Measurements from ENCODE around the gene PLA2G4C. TPM values are rescaled to one million over a fixed set of nuclear protein-coding genes. Genes with fewer than 3 reads are reported as not detected.

The PLA2G4C gene
- total RNA-seq, 1 donor from 2014 or later: 4.0 TPM

GRCh38 chr19:48023518-48023917 is 87.1 kb downstream of the PLA2G4C start:
- DNase-seq (ENCODE audit: low spot score): no peak
- H3K9me3 Mint-ChIP-seq (ENCODE audit: low read depth): no peaks in the 10 kb centered on the region
- H3K27ac Mint-ChIP-seq (ENCODE audit: unreplicated experiment): no peak overlapping the region
- peaks cover 39% of the 10 kb centered on the region for H3K27me3 Mint-ChIP-seq (ENCODE audit: low read depth)
- peaks cover 2% of the 10 kb centered on the region for H3K36me3 Mint-ChIP-seq (ENCODE audit: low read depth)
- H3K4me3 Mint-ChIP-seq (ENCODE audit: unreplicated experiment): no peak overlapping the region
- H3K4me1 Mint-ChIP-seq (ENCODE audit: low read depth): no peaks in the 10 kb centered on the region
- TF ChIP-seq CTCF (IDR thresholded peaks at IDR 0.05): no peak

- Mint-ChIP-seq H3K9me3 (ENCODE audit: low read depth) (no peaks in the 10 kb centered on the region), H3K27ac (ENCODE audit: unreplicated experiment) (no peak overlapping the region), H3K27me3 (ENCODE audit: low read depth) (peaks cover 41% of the 10 kb centered on the region), H3K4me3 (ENCODE audit: unreplicated experiment) (no peak overlapping the region), H3K36me3 (ENCODE audit: low read depth) (peaks cover 2% of the 10 kb centered on the region), H3K4me1 (ENCODE audit: low read depth) (no peaks in the 10 kb centered on the region)
- TF ChIP-seq CTCF (IDR thresholded peaks at IDR 0.05): no peak
- DNase-seq (ENCODE audit: low spot score): no peak
These were observed 87.6 kb downstream of the PLA2G4C start for GRCh38 chr19:48023011-48023410.

GRCh38 chr19:48020686-48021085 is 89.9 kb downstream of the PLA2G4C start:
- no peak for DNase-seq (ENCODE audit: low spot score)
- H3K4me3 Mint-ChIP-seq (ENCODE audit: unreplicated experiment): no peak overlapping the region
- no peak overlapping the region for H3K27ac Mint-ChIP-seq (ENCODE audit: unreplicated experiment)
- peaks cover 2% of the 10 kb centered on the region for H3K36me3 Mint-ChIP-seq (ENCODE audit: low read depth)
- H3K27me3 Mint-ChIP-seq (ENCODE audit: low read depth): peaks cover 45% of the 10 kb centered on the region
- H3K9me3 Mint-ChIP-seq (ENCODE audit: low read depth): no peaks in the 10 kb centered on the region
- no peak for TF ChIP-seq CTCF (IDR thresholded peaks at IDR 0.05)
- no peaks in the 10 kb centered on the region for H3K4me1 Mint-ChIP-seq (ENCODE audit: low read depth)

GRCh38 chr19:48010932-48011758 is 99.5 kb downstream of the PLA2G4C start:
- Mint-ChIP-seq H3K4me3 (ENCODE audit: unreplicated experiment) (no peak overlapping the region), H3K27me3 (ENCODE audit: low read depth) (peaks cover 7% of the 10 kb centered on the region)

GRCh38 chr19:48006762-48007161 is 103.9 kb downstream of the PLA2G4C start:
- Mint-ChIP-seq H3K9me3 (ENCODE audit: low read depth) (peaks cover 13% of the 10 kb centered on the region), H3K4me3 (ENCODE audit: unreplicated experiment) (no peak overlapping the region), H3K27ac (ENCODE audit: unreplicated experiment) (no peak overlapping the region), H3K4me1 (ENCODE audit: low read depth) (no peaks in the 10 kb centered on the region), H3K36me3 (ENCODE audit: low read depth) (no peaks in the 10 kb centered on the region), H3K27me3 (ENCODE audit: low read depth) (peaks cover 3% of the 10 kb centered on the region)
- no peak for DNase-seq (ENCODE audit: low spot score)
- TF ChIP-seq CTCF (IDR thresholded peaks at IDR 0.05): peak; percentile 46

More at GRCh38 chr19:48010932-48011758, 99.5 kb downstream of the PLA2G4C start:
- no peak for DNase-seq (ENCODE audit: low spot score)
- no peak overlapping the region for H3K27ac Mint-ChIP-seq (ENCODE audit: unreplicated experiment)
- no peaks in the 10 kb centered on the region for H3K4me1 Mint-ChIP-seq (ENCODE audit: low read depth)
- no peak for TF ChIP-seq CTCF (IDR thresholded peaks at IDR 0.05)
- H3K36me3 Mint-ChIP-seq (ENCODE audit: low read depth): no peaks in the 10 kb centered on the region
- peaks cover 13% of the 10 kb centered on the region for H3K9me3 Mint-ChIP-seq (ENCODE audit: low read depth)
